A549 (cell line): ENCODE results near the gene CS. TPM values are rescaled to one million over a fixed set of nuclear protein-coding genes. Genes with fewer than 3 reads are reported as not detected.

ENCODE experiments used
- ATAC-seq, 2 experiments: fragments of 200-7000 bp in 1 of 2; fragments of >200 bp in 1 of 2; cut with Nextera tagmentation in 1 of 2; cut with Tn5 transposase in 1 of 2; 3 replicates each; pipeline versions ENCODE4 v1.8.0 to v1.9.1; 2018 to 2020; ENCODE audit warnings: mild to moderate bottlenecking in 1 of 2, moderate library complexity in 1 of 2
- CTCF ChIA-PET: fragments of 300-600 bp; sonication (Branson Sonifier 250); formaldehyde crosslinking; extraction: SDS; loops from one replicate; lab custom pipeline; 2021; ENCODE audit warnings: antibody characterized with exemption, inconsistent platforms; lab: Yijun Ruan, JAX
- POLR2A ChIA-PET: fragments of 350-600 bp; formaldehyde crosslinking; extraction: SDS; loops from one replicate; lab custom pipeline; 2021; ENCODE audit warnings: antibody characterized with exemption, inconsistent platforms; lab: Yijun Ruan, JAX
- DNase-seq, 2 experiments: peaks; one replicate each; pipeline versions ENCODE4 v3.0.0 to v3.0.0-alpha.2; 2011 to 2016; ENCODE audit warnings: low read depth in 1 of 2, low spot score in 1 of 2
- FAIRE-seq: peaks from 2 replicates; lab custom pipeline; 2011; peaks lifted over from hg19 to GRCh38; lab: Jason Lieb, UNC
- H3K27ac ChIP-seq, 2 experiments: fragments of >200 bp; sonication (Bioruptor Twin); formaldehyde crosslinking; 3 replicates each; pipeline ENCODE4 v1.5.1; 2016 to 2017
- H3K4me1 ChIP-seq: fragments of >200 bp; sonication (Bioruptor Twin); formaldehyde crosslinking; 3 replicates; pipeline ENCODE4 v1.6.1; 2016
- H3K4me2 ChIP-seq: fragments of >200 bp; sonication (Bioruptor Twin); formaldehyde crosslinking; 3 replicates; pipeline ENCODE4 v1.6.1; 2016
- H3K4me3 ChIP-seq: fragments of >200 bp; sonication (Bioruptor Twin); formaldehyde crosslinking; 3 replicates; pipeline ENCODE4 v1.5.1; 2016
- H3K9me3 ChIP-seq: fragments of >200 bp; sonication (Bioruptor Twin); formaldehyde crosslinking; 3 replicates; pipeline ENCODE4 v1.6.1; 2016
- BCL3 ChIP-seq: fragments of >200 bp; sonication (Bioruptor Twin); formaldehyde crosslinking; IDR thresholded peaks from 3 replicates; pipeline ENCODE4 v1.6.1; 2016
- CBX2 ChIP-seq: fragments of 200-600 bp; sonication (generic); IDR thresholded peaks from 2 replicates; pipeline ENCODE4 v1.6.1; 2016; ENCODE audit warnings: low read depth, mild to moderate bottlenecking, borderline replicate concordance
- CEBPB ChIP-seq, 2 experiments: fragments of >200 bp in 1 of 2; sonication (Bioruptor Twin) in 1 of 2; formaldehyde crosslinking in 1 of 2; IDR thresholded peaks; 2 replicates each; pipeline ENCODE4 v1.6.1; 2012 to 2016
- CHD2 ChIP-seq: fragments of 150-350 bp; IDR thresholded peaks from 2 replicates; pipeline ENCODE4 v1.6.1; 2014; ENCODE audit warnings: low read length; ENCODE audit not compliant: partially characterized antibody
- FOSL2 ChIP-seq, 2 experiments: fragments of 450-650 bp in 1 of 2; fragments of >200 bp in 1 of 2; sonication (Bioruptor Twin) in 1 of 2; formaldehyde crosslinking; IDR thresholded peaks; 2 replicates each; pipeline versions ENCODE4 v1.5.0 to v1.6.1; 2016 to 2020; ENCODE audit warnings: mild to moderate bottlenecking in 1 of 2, moderate library complexity in 1 of 2
- HMGXB4 ChIP-seq: fragments of 250-450 bp; sonication (Bioruptor Pico); IDR thresholded peaks from 2 replicates; pipeline ENCODE4 v1.5.0; 2021; ENCODE audit warnings: mild to moderate bottlenecking, moderate library complexity, borderline replicate concordance
- HOXB13 ChIP-seq: fragments of 250-450 bp; sonication (Bioruptor Pico); IDR thresholded peaks from 2 replicates; pipeline ENCODE4 v1.5.0; 2020; ENCODE audit warnings: low read depth, mild to moderate bottlenecking, moderate library complexity
- JUN ChIP-seq, 2 experiments: fragments of >200 bp; sonication (Bioruptor Twin); formaldehyde crosslinking; IDR thresholded peaks; 2 replicates in 1 of 2; 3 replicates in 1 of 2; pipeline ENCODE4 v1.6.1; 2016 to 2017
- MYC ChIP-seq: IDR thresholded peaks from 2 replicates; pipeline ENCODE4 v1.6.1; 2012; ENCODE audit warnings: mild to moderate bottlenecking, inconsistent platforms, low read length, improper control_type of control experiment, borderline replicate concordance
- NPAS2 ChIP-seq: fragments of 250-450 bp; sonication (Bioruptor Pico); IDR thresholded peaks from 2 replicates; pipeline ENCODE4 v1.8.0; 2022; ENCODE audit warnings: mild to moderate bottlenecking, moderate library complexity, borderline replicate concordance
- PBX3 ChIP-seq: IDR thresholded peaks from 2 replicates; pipeline ENCODE4 v1.6.1; 2012
- POLR2AphosphoS2 ChIP-seq: conservative IDR thresholded peaks from 2 replicates; pipeline ENCODE4 v1.6.1; 2012; ENCODE audit warnings: low read length, improper control_type of control experiment, inconsistent platforms
- RAD21 ChIP-seq, 2 experiments: fragments of >200 bp in 1 of 2; sonication (Bioruptor Twin) in 1 of 2; formaldehyde crosslinking in 1 of 2; IDR thresholded peaks in 1 of 2; conservative IDR thresholded peaks in 1 of 2; 2 replicates in 1 of 2; 3 replicates in 1 of 2; pipeline ENCODE4 v1.6.1; 2012 to 2018; ENCODE audit warnings: inconsistent platforms in 1 of 2
- RARB ChIP-seq: fragments of 250-450 bp; sonication (Bioruptor Pico); IDR thresholded peaks from 2 replicates; pipeline ENCODE4 v1.8.0; 2021; ENCODE audit warnings: mild to moderate bottlenecking, moderate library complexity
- RCOR1 ChIP-seq: fragments of 150-350 bp; IDR thresholded peaks from 2 replicates; pipeline ENCODE4 v1.6.1; 2014; ENCODE audit warnings: antibody characterized with exemption, low read length, low read depth
- REST ChIP-seq: fragments of 200-600 bp; sonication (generic); IDR thresholded peaks from 2 replicates; pipeline ENCODE4 v1.6.1; 2016; ENCODE audit warnings: antibody characterized with exemption, mild to moderate bottlenecking, moderate library complexity
- RFX5 ChIP-seq: fragments of 450-650 bp; IDR thresholded peaks from 2 replicates; pipeline ENCODE4 v1.7.1; 2014; ENCODE audit warnings: antibody characterized with exemption, mild to moderate bottlenecking, moderate library complexity
- SREBF2 ChIP-seq: fragments of 450-650 bp; IDR thresholded peaks from 2 replicates; pipeline ENCODE4 v1.6.1; 2014; ENCODE audit warnings: mild to moderate bottlenecking, moderate library complexity
- TP53 ChIP-seq: fragments of 250-450 bp; sonication (Bioruptor Pico); IDR thresholded peaks from 2 replicates; pipeline ENCODE4 v1.5.0; 2021; ENCODE audit warnings: mild to moderate bottlenecking, moderate library complexity
- WGBS: methylation state at CpG from one replicate; pipeline ENCODE4 v1.1.6; 2017; ENCODE audit errors: missing lambda C conversion rate; 5-methylcytosine and 5-hydroxymethylcytosine counted together
- polyA plus RNA-seq, 4 experiments: library from polyadenylated mRNA; depleted of rRNA in 3 of 4; stranded (reverse); fragments of >200 nt; fragmentation: RNase III in 1 of 4; extraction: RNeasy Plus Mini Kit Qiagen cat#74134 plus additional on column Dnase treatment in 1 of 4; gene quantifications; 2 replicates in 3 of 4; 3 replicates in 1 of 4; pipeline ENCODE4 v1.2.3, GENCODE V29; 2011 to 2017
- TF ChIP-seq, protein P1 (sequence below): fragments of >200 bp; sonication (Bioruptor Twin); formaldehyde crosslinking; IDR thresholded peaks from 2 replicates; pipeline ENCODE4 v1.6.1; 2016
- TF ChIP-seq, protein P2 (sequence below): fragments of >200 bp; sonication (Bioruptor Twin); formaldehyde crosslinking; IDR thresholded peaks from 3 replicates; pipeline ENCODE4 v1.5.1; 2016
- TF ChIP-seq, protein P3 (sequence below): fragments of 450-650 bp; IDR thresholded peaks from 2 replicates; pipeline ENCODE4 v1.6.1; 2014; ENCODE audit warnings: antibody characterized with exemption
- TF ChIP-seq, protein P4 (sequence below): fragments of 250-450 bp; sonication (Bioruptor Pico); IDR thresholded peaks from 2 replicates; pipeline ENCODE4 v1.5.0; 2020; ENCODE audit warnings: low read depth, mild to moderate bottlenecking, moderate library complexity
- TF ChIP-seq, protein P5 (sequence below): IDR thresholded peaks from 2 replicates; pipeline ENCODE4 v1.6.1; 2012

The CS gene
- polyA plus RNA-seq, 2 of the 4 experiments (the other 2 are of a cell fraction) = 146 to 223 TPM

GRCh38 chr12:56315622-56316473 lies 15.7 kb upstream of the CS start, which contains the start of gene CNPY2:
CNPY2 (minus strand) TSS chr12:56315988; CDS start chr12:56315217, 771 bp downstream.
- peak within 1 kb of the TSS; percentile 94 to 96 for H3K27ac ChIP-seq
- FAIRE-seq (peak; percentile 56), DNase-seq (peak; percentile 97 to 100), ATAC-seq (peak; percentile 97)
- peaks cover 11% of the 10 kb centered on the region for H3K4me1 ChIP-seq
- H3K9me3 ChIP-seq = no peaks in the 10 kb centered on the region
- H3K4me2 ChIP-seq = peak within 1 kb of the TSS; percentile 79
- peak within 1 kb of the TSS; percentile 93 for H3K4me3 ChIP-seq
- ChIA-PET CTCF (interaction anchor here (0.5 to 2.5 kb wide), 16 partner anchors 10 to 152 kb away, joined by 3 to 14 read pairs (median 4); partner anchors contain the start of genes ANKRD52, MIP, PAN2 and SMARCC2), POLR2A (interaction anchor here (0.6 to 3.1 kb wide), 16 partner anchors 8 to 402 kb away, joined by 3 to 20 read pairs (median 5); partner anchors contain the start of genes COQ10A, CS, IL23A and PA2G4)
- 2% methylated on average over 58 of the region's 62 CpGs for WGBS
- TF ChIP-seq MYC (peak; percentile 20; the same call in 1 of the 2 replicates), HMGXB4 (no peak), SREBF2 (no peak), REST (peak; percentile 88), CEBPB (IDR thresholded peaks at IDR 0.05) (0 out of 4 replicates have a peak, but pooled peaks of 1 of the 2 experiments have one; percentile 40), RCOR1 (no peak), NPAS2 (peak; percentile 79), JUN (IDR thresholded peaks at IDR 0.05) (peak; percentile 74 to 84; a peak in 4 of 5 replicates), CHD2 (peak; percentile 93), PBX3 (peak; percentile 43), CBX2 (no peak), POLR2AphosphoS2 (no peak), RARB (CRISPR knock-in tag) (no peak), HOXB13 (CRISPR knock-in tag) (no peak), RFX5 (no peak), FOSL2 (IDR thresholded peaks at IDR 0.05) (no peak), FOSL2 (CRISPR knock-in tag; IDR thresholded peaks at IDR 0.05) (no peak), RAD21 (conservative IDR thresholded peaks at IDR 0.05 in 1 of 2, IDR thresholded peaks at IDR 0.05 in 1 of 2) (peak; percentile 30 to 54; a peak in 2 of 5 replicates), BCL3 (peak; percentile 36; the same call in 1 of the 3 replicates), TP53 (CRISPR knock-in tag) (no peak)
- TF ChIP-seq, protein P1, sequence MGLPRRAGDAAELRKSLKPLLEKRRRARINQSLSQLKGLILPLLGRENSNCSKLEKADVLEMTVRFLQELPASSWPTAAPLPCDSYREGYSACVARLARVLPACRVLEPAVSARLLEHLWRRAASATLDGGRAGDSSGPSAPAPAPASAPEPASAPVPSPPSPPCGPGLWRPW = no peak
- TF ChIP-seq, protein P2, sequence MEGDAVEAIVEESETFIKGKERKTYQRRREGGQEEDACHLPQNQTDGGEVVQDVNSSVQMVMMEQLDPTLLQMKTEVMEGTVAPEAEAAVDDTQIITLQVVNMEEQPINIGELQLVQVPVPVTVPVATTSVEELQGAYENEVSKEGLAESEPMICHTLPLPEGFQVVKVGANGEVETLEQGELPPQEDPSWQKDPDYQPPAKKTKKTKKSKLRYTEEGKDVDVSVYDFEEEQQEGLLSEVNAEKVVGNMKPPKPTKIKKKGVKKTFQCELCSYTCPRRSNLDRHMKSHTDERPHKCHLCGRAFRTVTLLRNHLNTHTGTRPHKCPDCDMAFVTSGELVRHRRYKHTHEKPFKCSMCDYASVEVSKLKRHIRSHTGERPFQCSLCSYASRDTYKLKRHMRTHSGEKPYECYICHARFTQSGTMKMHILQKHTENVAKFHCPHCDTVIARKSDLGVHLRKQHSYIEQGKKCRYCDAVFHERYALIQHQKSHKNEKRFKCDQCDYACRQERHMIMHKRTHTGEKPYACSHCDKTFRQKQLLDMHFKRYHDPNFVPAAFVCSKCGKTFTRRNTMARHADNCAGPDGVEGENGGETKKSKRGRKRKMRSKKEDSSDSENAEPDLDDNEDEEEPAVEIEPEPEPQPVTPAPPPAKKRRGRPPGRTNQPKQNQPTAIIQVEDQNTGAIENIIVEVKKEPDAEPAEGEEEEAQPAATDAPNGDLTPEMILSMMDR = no peak
- TF ChIP-seq, protein P3, sequence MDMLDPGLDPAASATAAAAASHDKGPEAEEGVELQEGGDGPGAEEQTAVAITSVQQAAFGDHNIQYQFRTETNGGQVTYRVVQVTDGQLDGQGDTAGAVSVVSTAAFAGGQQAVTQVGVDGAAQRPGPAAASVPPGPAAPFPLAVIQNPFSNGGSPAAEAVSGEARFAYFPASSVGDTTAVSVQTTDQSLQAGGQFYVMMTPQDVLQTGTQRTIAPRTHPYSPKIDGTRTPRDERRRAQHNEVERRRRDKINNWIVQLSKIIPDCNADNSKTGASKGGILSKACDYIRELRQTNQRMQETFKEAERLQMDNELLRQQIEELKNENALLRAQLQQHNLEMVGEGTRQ = peak; percentile 91
- TF ChIP-seq, protein P4, sequence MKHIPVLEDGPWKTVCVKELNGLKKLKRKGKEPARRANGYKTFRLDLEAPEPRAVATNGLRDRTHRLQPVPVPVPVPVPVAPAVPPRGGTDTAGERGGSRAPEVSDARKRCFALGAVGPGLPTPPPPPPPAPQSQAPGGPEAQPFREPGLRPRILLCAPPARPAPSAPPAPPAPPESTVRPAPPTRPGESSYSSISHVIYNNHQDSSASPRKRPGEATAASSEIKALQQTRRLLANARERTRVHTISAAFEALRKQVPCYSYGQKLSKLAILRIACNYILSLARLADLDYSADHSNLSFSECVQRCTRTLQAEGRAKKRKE (CRISPR knock-in tag) = no peak
- TF ChIP-seq, protein P5, sequence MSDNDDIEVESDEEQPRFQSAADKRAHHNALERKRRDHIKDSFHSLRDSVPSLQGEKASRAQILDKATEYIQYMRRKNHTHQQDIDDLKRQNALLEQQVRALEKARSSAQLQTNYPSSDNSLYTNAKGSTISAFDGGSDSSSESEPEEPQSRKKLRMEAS = peak; percentile 93
